Activated CD8-positive, alpha-beta T cell treated with anti-CD3 and anti-CD28 coated beads, Interleukin-2, amount 10 ng/mL, durations not matched to agents 7 days and 5 days (primary cell): ENCODE measurements around the gene REEP1. TPM values are rescaled to one million over a fixed set of nuclear protein-coding genes. Genes with fewer than 3 reads are reported as not detected.
"Not testable (repeated sequence)": the region's sequence is repeated elsewhere in the genome, so short reads cannot be mapped to it uniquely, and the experiment has no call there.

Source experiments
- ATAC-seq: fragments of 150-1000 bp; cut with Tn5 transposase; one replicate; pipeline ENCODE4 v1.10.0; 2021; ENCODE audit warnings: moderate library complexity
- CTCF ChIA-PET: fragments of 350-600 bp; sonication (Branson Sonifier 250); formaldehyde crosslinking; loops from one replicate; lab custom pipeline; 2021; ENCODE audit warnings: antibody characterized with exemption; lab: Charles Lee
- POLR2A ChIA-PET: fragments of 350-600 bp; sonication (Branson Sonifier 250); formaldehyde crosslinking; loops from one replicate; lab custom pipeline; 2021; ENCODE audit warnings: antibody characterized with exemption; lab: Charles Lee
- DNase-seq: peaks from one replicate; pipeline ENCODE4 v3.0.0-alpha.2; 2020
- H3K27ac Mint-ChIP-seq: one replicate; pipeline ENCODE4 v1.8.0; 2021; ENCODE audit warnings: mild to moderate bottlenecking, mixed read lengths
- H3K27me3 Mint-ChIP-seq: one replicate; pipeline ENCODE4 v1.8.0; 2021; ENCODE audit warnings: low read depth, mixed read lengths
- H3K36me3 Mint-ChIP-seq: one replicate; pipeline ENCODE4 v1.8.0; 2021; ENCODE audit warnings: low read depth, mixed read lengths
- H3K4me1 Mint-ChIP-seq: one replicate; pipeline ENCODE4 v1.8.0; 2021; ENCODE audit warnings: low read depth, mixed read lengths
- H3K4me3 Mint-ChIP-seq: one replicate; pipeline ENCODE4 v1.8.0; 2021; ENCODE audit warnings: mild to moderate bottlenecking, mixed read lengths
- H3K9me3 Mint-ChIP-seq: one replicate; pipeline ENCODE4 v1.8.0; 2022; ENCODE audit warnings: mixed read lengths; ENCODE audit not compliant: insufficient read depth
- total RNA-seq, 2 experiments: library from RNA; stranded (reverse); gene quantifications; one replicate each; pipeline ENCODE4 v1.2.3, GENCODE V29; 2021

Gene REEP1
- total RNA-seq, 2 experiments from 2014 or later = 0.21 TPM; not detected in 1

DNA sequence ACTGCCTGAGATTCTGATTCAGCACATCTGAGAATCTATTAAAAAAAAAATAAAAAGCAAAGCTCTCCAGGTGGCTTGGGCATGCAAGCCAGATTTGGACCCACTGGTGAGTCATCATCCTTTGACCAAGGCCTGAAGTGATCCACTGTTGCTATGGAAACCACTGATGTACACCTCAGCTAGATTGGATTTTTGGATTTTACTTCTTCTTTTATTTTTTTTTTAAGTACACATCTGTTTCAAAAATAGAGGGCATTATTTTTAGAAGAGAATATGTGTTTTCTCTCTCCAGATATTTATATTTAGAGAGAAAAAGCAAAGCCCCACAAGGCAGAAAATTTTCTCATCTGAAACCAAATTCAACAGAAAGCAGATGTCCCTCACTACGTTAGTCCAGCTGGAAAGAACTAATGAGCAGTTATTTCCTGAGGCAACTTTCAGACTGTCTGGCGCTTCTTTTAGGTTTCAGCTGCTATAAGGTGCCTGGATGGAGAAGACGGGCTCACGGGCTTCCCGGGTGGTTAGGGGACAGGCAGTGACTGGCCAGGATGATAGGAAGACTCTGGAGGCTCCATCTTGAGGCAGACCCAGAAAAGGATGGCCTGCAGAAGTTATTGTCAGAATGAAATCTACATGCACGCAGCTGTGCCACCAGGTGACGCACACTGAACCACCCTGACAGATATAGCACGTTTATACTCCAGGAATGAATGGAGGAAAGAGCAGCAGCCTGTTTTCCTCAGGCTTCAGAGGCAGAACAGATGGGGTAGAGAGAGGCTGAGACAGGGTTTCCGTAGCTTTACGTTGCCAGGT lies 87.6 kb downstream of the REEP1 start:
- ChIA-PET POLR2A (no interaction called here), CTCF (interaction anchor here (1.2 kb wide), 1 partner anchor 29 kb away, joined by 5 read pairs; no protein-coding TSS in a partner anchor)
- Mint-ChIP-seq H3K9me3 (no peaks in the 10 kb centered on the region), H3K27me3 (peaks cover 10% of the 10 kb centered on the region), H3K27ac (no peak overlapping the region), H3K4me1 (no peaks in the 10 kb centered on the region), H3K4me3 (no peak overlapping the region), H3K36me3 (no peaks in the 10 kb centered on the region)
- DNase-seq (no peak), ATAC-seq (no peak)

DNA sequence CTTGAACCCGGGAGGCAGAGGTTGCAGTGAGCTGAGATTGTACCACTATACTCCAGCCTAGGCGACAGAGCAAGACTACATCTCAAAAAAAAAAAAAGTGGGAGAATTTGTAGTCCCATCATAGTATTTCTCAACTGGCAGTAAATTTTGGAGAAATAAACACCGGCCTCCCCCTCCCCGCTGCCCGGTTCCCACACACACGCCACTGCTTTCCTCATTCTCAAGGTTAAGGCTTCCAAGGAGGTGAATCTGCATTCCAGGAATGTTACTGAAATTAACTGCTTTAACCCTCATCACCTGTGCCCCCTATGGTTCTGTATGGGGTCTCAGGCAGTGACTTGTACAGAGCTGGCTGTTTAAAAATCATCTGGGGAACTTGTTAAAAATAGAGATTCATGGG lies 88.2 kb downstream of the REEP1 start:
- H3K27ac Mint-ChIP-seq = no peak overlapping the region
- H3K36me3 Mint-ChIP-seq = no peaks in the 10 kb centered on the region
- no peak overlapping the region for H3K4me3 Mint-ChIP-seq
- DNase-seq (no peak), ATAC-seq (no peak)
- H3K4me1 Mint-ChIP-seq = no peaks in the 10 kb centered on the region
- ChIA-PET POLR2A (no interaction called here), CTCF (no interaction called here)
- H3K9me3 Mint-ChIP-seq = no peaks in the 10 kb centered on the region
- peaks cover 10% of the 10 kb centered on the region for H3K27me3 Mint-ChIP-seq

DNA sequence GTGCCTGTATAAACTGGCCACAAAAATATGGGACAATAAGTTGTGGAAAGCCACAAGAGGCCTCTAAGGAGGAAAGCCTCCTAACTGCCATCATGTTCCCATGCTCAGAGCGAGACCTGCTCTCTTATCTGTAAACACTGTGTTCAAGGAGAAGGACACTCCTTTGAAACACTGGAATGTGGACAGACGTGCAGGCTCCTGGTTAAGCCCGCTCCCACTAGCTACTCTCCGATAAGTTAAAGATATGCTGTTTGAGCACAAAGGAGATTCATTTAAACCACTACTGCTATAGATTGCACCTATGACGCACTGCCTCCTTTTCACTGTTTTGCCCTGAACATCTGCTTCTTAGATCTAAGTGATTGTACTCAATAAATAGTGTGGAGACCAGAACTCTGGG lies 92.2 kb downstream of the REEP1 start:
- POLR2A ChIA-PET, H3K27ac Mint-ChIP-seq, H3K36me3 Mint-ChIP-seq, H3K27me3 Mint-ChIP-seq, H3K9me3 Mint-ChIP-seq, ATAC-seq, DNase-seq, H3K4me3 Mint-ChIP-seq, H3K4me1 Mint-ChIP-seq: not testable (repeated sequence)
- CTCF ChIA-PET = interaction anchor here (1.5 kb wide), 1 partner anchor 24 kb away, joined by 5 read pairs; no protein-coding TSS in a partner anchor

DNA sequence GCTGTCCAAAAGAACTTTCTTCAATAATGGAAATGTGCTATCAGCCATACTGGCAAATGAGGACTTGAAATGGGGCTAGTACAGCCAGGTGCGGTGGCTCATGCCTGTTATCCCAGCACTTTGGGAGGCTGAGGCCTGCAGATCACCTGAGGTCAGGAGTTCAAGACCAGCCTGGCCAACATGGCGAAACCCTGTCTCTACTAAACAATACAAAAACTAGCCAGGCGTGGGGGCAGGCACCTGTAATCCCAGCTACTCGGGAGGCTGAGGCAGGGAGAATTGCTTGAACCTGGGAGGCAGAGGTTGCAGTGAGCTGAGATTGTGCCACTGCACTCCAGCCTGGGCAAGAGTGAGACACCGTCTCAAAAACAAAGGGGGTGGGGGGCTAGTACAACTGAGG lies 92.6 kb downstream of the REEP1 start:
- H3K36me3 Mint-ChIP-seq, H3K4me1 Mint-ChIP-seq, DNase-seq, H3K9me3 Mint-ChIP-seq, POLR2A ChIA-PET, ATAC-seq, H3K27ac Mint-ChIP-seq, H3K4me3 Mint-ChIP-seq, H3K27me3 Mint-ChIP-seq: not testable (repeated sequence)
- CTCF ChIA-PET = interaction anchor here (1.2 to 1.5 kb wide), 2 partner anchors 24 kb away, joined by 4 to 5 read pairs; no protein-coding TSS in a partner anchor

DNA sequence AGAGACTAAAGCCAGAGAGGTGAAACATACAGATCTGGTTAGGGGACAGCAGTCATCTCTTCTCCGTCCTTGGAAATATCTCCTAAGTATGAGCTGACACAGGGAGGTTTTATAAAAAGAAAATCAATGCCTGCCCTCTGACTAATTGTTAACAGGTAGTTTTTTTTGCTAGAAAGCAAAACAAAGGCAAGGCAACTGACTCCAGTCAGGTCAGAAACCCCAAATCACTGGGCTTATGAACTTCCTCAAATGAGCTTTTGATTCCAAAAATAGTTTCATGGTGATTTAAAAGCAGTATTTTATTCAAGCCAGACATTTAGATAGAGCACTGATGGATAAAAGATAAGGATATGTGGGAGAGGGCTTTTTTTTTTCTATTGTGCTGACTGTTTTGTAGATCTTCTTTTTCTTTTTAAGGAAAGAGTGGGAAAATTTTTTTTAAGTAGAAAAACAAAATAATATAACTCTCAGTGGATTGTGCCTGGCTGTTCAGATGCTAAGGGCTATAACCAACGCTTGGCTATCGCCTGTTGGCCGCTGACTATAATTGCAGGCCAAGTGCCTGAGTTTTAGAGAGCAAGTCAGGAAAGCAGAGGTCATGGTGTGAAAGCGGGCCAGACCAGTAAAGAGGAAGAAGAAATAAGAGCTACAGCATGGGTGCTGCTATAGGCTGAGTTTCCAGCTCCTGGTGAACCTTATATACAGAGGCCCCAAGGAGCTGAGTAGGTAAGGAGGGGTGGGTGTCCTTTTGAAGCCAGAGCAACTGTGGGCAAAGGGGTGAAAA lies 93.3 kb downstream of the REEP1 start:
- H3K36me3 Mint-ChIP-seq = no peaks in the 10 kb centered on the region
- ChIA-PET POLR2A (no interaction called here), CTCF (interaction anchor here (1.2 kb wide), 1 partner anchor 23 kb away, joined by 4 read pairs; no protein-coding TSS in a partner anchor)
- H3K4me1 Mint-ChIP-seq = peaks cover 7% of the 10 kb centered on the region
- ATAC-seq = no peak
- no peaks in the 10 kb centered on the region for H3K9me3 Mint-ChIP-seq
- no peak overlapping the region for H3K4me3 Mint-ChIP-seq
- peaks cover 3% of the 10 kb centered on the region for H3K27me3 Mint-ChIP-seq
- no peak for DNase-seq
- no peak overlapping the region for H3K27ac Mint-ChIP-seq

DNA sequence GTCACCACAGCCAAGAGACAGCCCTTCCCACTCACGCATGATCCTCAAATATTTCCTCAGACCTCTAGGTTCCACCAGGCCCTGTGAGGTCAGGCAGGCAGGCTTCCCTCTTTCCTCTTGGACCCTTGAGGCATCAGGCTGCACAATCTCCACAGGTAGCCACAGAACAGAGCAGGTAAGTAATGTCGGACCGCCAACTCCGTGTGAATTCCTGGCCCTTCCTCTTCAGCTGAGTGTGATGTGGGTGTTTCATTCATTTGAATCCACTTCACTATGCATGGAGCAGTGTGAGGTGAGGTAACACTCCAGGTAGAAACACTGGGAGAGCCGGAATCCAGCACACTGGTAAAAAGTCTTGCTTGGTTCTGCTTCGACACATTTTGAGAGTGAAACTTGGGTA lies 94.2 kb downstream of the REEP1 start:
- peaks cover 3% of the 10 kb centered on the region for H3K27me3 Mint-ChIP-seq
- no peak overlapping the region for H3K4me3 Mint-ChIP-seq
- no peaks in the 10 kb centered on the region for H3K36me3 Mint-ChIP-seq
- POLR2A ChIA-PET = no interaction called here
- ATAC-seq (no peak), DNase-seq (no peak)
- no peaks in the 10 kb centered on the region for H3K9me3 Mint-ChIP-seq
- H3K4me1 Mint-ChIP-seq = peaks cover 16% of the 10 kb centered on the region
- no peak overlapping the region for H3K27ac Mint-ChIP-seq
- CTCF ChIA-PET = no interaction called here

DNA sequence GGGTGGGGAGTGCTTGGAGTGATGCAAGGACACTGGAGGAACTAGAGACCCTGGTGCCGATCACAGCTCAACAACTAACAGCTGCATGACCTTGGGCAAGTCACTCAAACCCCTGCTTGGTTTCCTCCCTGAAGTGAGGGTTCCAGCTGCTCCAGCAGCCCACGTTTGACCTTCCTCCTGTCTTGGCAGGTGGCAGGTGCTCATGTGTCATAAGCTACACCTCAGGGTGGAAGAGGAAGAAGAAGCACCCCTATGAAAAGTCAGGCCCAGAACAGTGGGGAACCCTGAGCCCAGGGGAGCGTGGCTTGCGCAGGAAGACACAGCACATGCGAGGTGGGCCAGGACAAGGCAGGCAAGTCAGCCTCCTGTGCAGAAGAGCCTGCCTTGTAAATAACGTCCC lies 95.8 kb downstream of the REEP1 start:
- Mint-ChIP-seq H3K27me3 (peaks cover 3% of the 10 kb centered on the region), H3K27ac (no peak overlapping the region), H3K9me3 (no peaks in the 10 kb centered on the region), H3K4me3 (no peak overlapping the region), H3K36me3 (no peaks in the 10 kb centered on the region), H3K4me1 (peaks cover 18% of the 10 kb centered on the region)
- DNase-seq = no peak
- ChIA-PET CTCF (interaction anchor here (0.6 to 1.0 kb wide), 2 partner anchors 21 to 127 kb away, joined by 3 to 6 read pairs; no protein-coding TSS in a partner anchor), POLR2A (no interaction called here)
- ATAC-seq = no peak

DNA sequence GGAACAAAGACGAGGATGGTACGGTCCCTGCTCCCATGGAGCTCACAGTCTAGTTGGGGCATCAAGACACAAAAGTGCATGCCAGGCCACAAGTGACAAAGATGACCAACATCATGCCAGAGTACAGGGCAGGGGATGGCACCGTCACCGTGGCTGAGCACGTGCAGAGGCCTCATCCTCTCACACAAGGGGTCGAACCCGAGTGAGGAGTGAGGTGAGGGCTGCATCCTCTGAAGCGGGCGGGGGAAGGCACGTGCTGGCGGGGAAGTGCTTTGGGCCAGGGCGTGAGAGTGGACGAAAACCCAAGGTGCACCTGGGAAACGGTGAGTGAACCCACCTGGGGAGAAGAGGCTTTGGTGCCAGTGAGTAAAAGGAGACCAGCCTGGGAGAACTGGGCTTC lies 97.2 kb downstream of the REEP1 start:
- H3K4me3 Mint-ChIP-seq = no peak overlapping the region
- H3K36me3 Mint-ChIP-seq = no peaks in the 10 kb centered on the region
- CTCF ChIA-PET = no interaction called here
- POLR2A ChIA-PET = no interaction called here
- H3K27ac Mint-ChIP-seq = no peak overlapping the region
- peaks cover 5% of the 10 kb centered on the region for H3K27me3 Mint-ChIP-seq
- ATAC-seq = no peak
- no peak for DNase-seq
- peaks cover 18% of the 10 kb centered on the region for H3K4me1 Mint-ChIP-seq
- no peaks in the 10 kb centered on the region for H3K9me3 Mint-ChIP-seq

DNA sequence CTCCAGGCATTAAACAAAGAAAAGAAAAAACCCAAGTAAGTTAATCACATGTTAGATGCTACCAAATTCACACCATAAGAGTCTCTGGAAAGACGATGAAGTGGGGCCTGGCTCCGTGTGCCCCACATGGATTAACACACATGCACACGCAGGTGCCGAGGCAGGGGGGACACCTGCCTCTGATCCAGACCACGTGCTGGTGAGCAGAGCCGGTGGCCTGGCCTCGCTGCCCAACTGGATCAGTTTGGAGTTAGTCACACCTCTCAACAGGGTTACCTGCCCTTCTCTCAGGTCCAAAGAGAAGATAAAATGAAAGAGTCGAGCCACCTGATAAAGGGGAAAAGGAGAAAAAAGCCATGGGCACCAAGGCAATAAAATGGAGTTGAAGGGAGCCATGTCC lies 97.7 kb downstream of the REEP1 start:
- DNase-seq (no peak), ATAC-seq (no peak)
- H3K9me3 Mint-ChIP-seq = no peaks in the 10 kb centered on the region
- no peaks in the 10 kb centered on the region for H3K36me3 Mint-ChIP-seq
- peaks cover 5% of the 10 kb centered on the region for H3K27me3 Mint-ChIP-seq
- ChIA-PET POLR2A (no interaction called here), CTCF (no interaction called here)
- H3K4me1 Mint-ChIP-seq = peaks cover 18% of the 10 kb centered on the region
- no peak overlapping the region for H3K27ac Mint-ChIP-seq
- no peak overlapping the region for H3K4me3 Mint-ChIP-seq

DNA sequence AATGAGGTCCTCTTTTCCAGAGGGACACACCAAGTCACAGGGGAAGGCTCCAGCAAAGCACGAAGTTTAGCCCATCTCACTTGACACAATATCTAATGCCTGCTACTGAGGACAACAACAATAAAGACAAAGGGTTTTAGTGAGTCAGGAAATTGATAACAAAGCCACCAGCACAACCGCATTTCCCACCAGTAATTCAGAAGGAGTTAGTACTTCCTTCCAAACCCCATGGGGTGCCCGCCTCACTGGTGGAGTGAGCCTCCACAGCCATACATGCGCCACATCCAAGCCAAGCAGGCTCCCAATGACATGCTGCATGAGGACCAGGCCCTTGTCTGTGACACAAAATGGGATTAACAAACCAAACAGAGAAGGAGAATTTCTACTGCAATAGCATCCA lies 98.1 kb downstream of the REEP1 start:
- Mint-ChIP-seq H3K36me3 (no peaks in the 10 kb centered on the region), H3K27ac (no peak overlapping the region), H3K9me3 (no peaks in the 10 kb centered on the region), H3K4me3 (no peak overlapping the region), H3K4me1 (peaks cover 18% of the 10 kb centered on the region), H3K27me3 (peaks cover 8% of the 10 kb centered on the region)
- POLR2A ChIA-PET = no interaction called here
- DNase-seq (no peak), ATAC-seq (no peak)
- CTCF ChIA-PET = no interaction called here

DNA sequence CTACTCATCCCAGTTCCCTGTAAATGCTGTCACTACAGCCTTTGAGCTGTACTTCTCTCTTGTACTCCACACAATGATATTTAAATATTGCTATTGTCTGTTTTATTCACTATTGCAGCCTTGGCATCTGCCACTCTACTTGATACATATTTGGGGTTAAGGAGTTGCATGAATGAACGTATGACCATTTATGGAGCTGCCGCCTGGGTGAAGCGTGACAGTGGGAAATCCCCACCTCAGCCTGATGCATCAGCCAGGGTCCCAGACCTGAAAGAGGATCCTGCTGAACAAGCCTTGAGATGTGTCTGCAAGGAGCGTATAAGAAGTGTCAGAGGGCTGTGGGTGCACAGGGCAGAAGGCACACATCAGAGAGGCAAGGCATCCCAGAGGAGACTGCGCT lies 99.1 kb downstream of the REEP1 start:
- DNase-seq (peak; percentile 37), ATAC-seq (peak; percentile 80)
- no peaks in the 10 kb centered on the region for H3K36me3 Mint-ChIP-seq
- H3K9me3 Mint-ChIP-seq = no peaks in the 10 kb centered on the region
- H3K4me1 Mint-ChIP-seq = peaks cover 18% of the 10 kb centered on the region
- POLR2A ChIA-PET = no interaction called here
- H3K4me3 Mint-ChIP-seq = no peak overlapping the region
- CTCF ChIA-PET = interaction anchor here (2.1 kb wide), 1 partner anchor 17 kb away, joined by 13 read pairs; no protein-coding TSS in a partner anchor
- peaks cover 14% of the 10 kb centered on the region for H3K27me3 Mint-ChIP-seq
- H3K27ac Mint-ChIP-seq = no peak overlapping the region

DNA sequence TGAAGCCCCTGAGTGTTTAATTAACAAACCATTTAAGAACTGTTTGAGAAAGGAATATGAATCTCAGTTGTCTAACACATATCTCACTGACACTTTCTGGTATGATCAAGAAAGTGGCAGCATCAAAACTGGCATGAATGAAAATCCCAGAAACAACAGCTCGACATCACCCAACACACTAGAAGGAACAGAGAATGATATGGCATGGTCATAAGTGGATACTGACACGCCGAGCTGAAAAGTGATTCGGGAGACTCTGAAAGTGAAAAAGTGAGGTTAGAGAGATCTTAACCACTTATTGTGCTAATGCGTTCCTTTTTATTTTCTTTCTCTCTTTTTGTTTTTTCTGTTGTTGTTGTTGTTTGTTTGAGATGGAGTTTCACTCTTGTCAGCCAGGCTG lies 100.3 kb downstream of the REEP1 start:
- no peak for ATAC-seq
- no peak for DNase-seq
- H3K27me3 Mint-ChIP-seq = peaks cover 13% of the 10 kb centered on the region
- peaks cover 18% of the 10 kb centered on the region for H3K4me1 Mint-ChIP-seq
- no peaks in the 10 kb centered on the region for H3K36me3 Mint-ChIP-seq
- ChIA-PET CTCF (interaction anchor here (2.1 kb wide), 1 partner anchor 16 kb away, joined by 13 read pairs; no protein-coding TSS in a partner anchor), POLR2A (interaction anchor here (0.6 kb wide), 1 partner anchor 1935 kb away, joined by 3 read pairs; no protein-coding TSS in a partner anchor)
- H3K4me3 Mint-ChIP-seq = no peak overlapping the region
- H3K9me3 Mint-ChIP-seq = no peaks in the 10 kb centered on the region
- no peak overlapping the region for H3K27ac Mint-ChIP-seq
